Duodenal mucosa (tissue), 2 donors: ENCODE results near the gene SLITRK6.

Experiments used
- H3K27ac ChIP-seq: one replicate; pipeline ENCODE4 v1.7.0; 2013; ENCODE audit warnings: low read depth, low read length
- H3K27me3 ChIP-seq, 2 donors: one replicate each; pipeline ENCODE4 v1.7.0; 2013; ENCODE audit warnings: low read length in 2 of 2, control low read depth in 1 of 2; ENCODE audit not compliant: insufficient read depth in 2 of 2, control insufficient read depth in 1 of 2
- H3K36me3 ChIP-seq, 2 donors: one replicate each; pipeline ENCODE4 v1.7.0; 2013; ENCODE audit warnings: low read length in 2 of 2, control low read depth in 1 of 2; ENCODE audit not compliant: insufficient read depth in 2 of 2, control insufficient read depth in 1 of 2
- H3K4me1 ChIP-seq, 2 donors: one replicate each; pipeline ENCODE4 v1.7.0; 2013; ENCODE audit warnings: low read length in 2 of 2, control low read depth in 1 of 2; ENCODE audit not compliant: insufficient read depth in 2 of 2, control insufficient read depth in 1 of 2
- H3K4me3 ChIP-seq, 2 donors: one replicate each; pipeline ENCODE4 v1.7.0; 2013; ENCODE audit warnings: low read length in 2 of 2, low read depth in 1 of 2
- H3K9ac ChIP-seq, 2 donors: one replicate each; pipeline ENCODE4 v1.7.0; 2013; ENCODE audit warnings: low read length in 2 of 2, low read depth in 1 of 2
- H3K9me3 ChIP-seq, 2 donors: one replicate each; pipeline ENCODE4 v1.7.0; 2013; ENCODE audit warnings: low read length in 2 of 2, control low read depth in 1 of 2; ENCODE audit not compliant: control insufficient read depth in 1 of 2

Gene SLITRK6

GRCh38 chr13:85799097-85799582 is at the start of gene SLITRK6:
Gene SLITRK6 (minus strand): TSS chr13:85799419. CDS start chr13:85796508, 2,911 bp downstream.
- Histone ChIP-seq H3K9ac (no peak within 1 kb of the TSS), H3K4me3 (peak within 1 kb of the TSS; percentile 36 to 46), H3K4me1 (no peaks in the 10 kb centered on the region), H3K9me3 (no peaks in the 10 kb centered on the region), H3K27ac (no peak within 1 kb of the TSS), H3K27me3 (no peaks in the 10 kb centered on the region), H3K36me3 (no peaks in the 10 kb centered on the region)

- H3K4me1 ChIP-seq = no peaks in the 10 kb centered on the region
- H3K4me3 ChIP-seq = no peak overlapping the region
- peaks cover 0 to 5% of the 10 kb centered on the region in 2 donors for H3K9me3 ChIP-seq
- H3K27me3 ChIP-seq = no peaks in the 10 kb centered on the region
- H3K9ac ChIP-seq = no peak overlapping the region
- H3K36me3 ChIP-seq = no peaks in the 10 kb centered on the region
- H3K27ac ChIP-seq = no peak overlapping the region
These were observed 47.8 kb upstream of the SLITRK6 start for GRCh38 chr13:85847012-85847411.

GRCh38 chr13:85841427-85841826 is 42.2 kb upstream of the SLITRK6 start:
- H3K9ac ChIP-seq = no peak overlapping the region
- no peak overlapping the region for H3K27ac ChIP-seq
- H3K27me3 ChIP-seq = no peaks in the 10 kb centered on the region
- no peak overlapping the region for H3K4me3 ChIP-seq
- H3K9me3 ChIP-seq = no peaks in the 10 kb centered on the region
- H3K36me3 ChIP-seq = no peaks in the 10 kb centered on the region
- H3K4me1 ChIP-seq = no peaks in the 10 kb centered on the region

GRCh38 chr13:85833921-85834320 is 34.7 kb upstream of the SLITRK6 start:
- H3K27me3 ChIP-seq = no peaks in the 10 kb centered on the region
- H3K9me3 ChIP-seq = no peaks in the 10 kb centered on the region
- H3K36me3 ChIP-seq = no peaks in the 10 kb centered on the region
- no peaks in the 10 kb centered on the region for H3K4me1 ChIP-seq
- no peak overlapping the region for H3K4me3 ChIP-seq
- no peak overlapping the region for H3K27ac ChIP-seq
- no peak overlapping the region for H3K9ac ChIP-seq

GRCh38 chr13:85828094-85828684 is 29.0 kb upstream of the SLITRK6 start:
- no peaks in the 10 kb centered on the region for H3K36me3 ChIP-seq
- no peaks in the 10 kb centered on the region for H3K27me3 ChIP-seq
- H3K4me3 ChIP-seq = no peak overlapping the region

GRCh38 chr13:85825454-85825853 is 26.2 kb upstream of the SLITRK6 start:
- Histone ChIP-seq H3K9me3 (no peaks in the 10 kb centered on the region), H3K9ac (no peak overlapping the region), H3K27ac (no peak overlapping the region), H3K4me3 (no peak overlapping the region), H3K36me3 (no peaks in the 10 kb centered on the region), H3K4me1 (no peaks in the 10 kb centered on the region), H3K27me3 (no peaks in the 10 kb centered on the region)

More at GRCh38 chr13:85828094-85828684, 29.0 kb upstream of the SLITRK6 start:
- Histone ChIP-seq H3K9ac (no peak overlapping the region), H3K4me1 (no peaks in the 10 kb centered on the region), H3K9me3 (no peaks in the 10 kb centered on the region), H3K27ac (no peak overlapping the region)

GRCh38 chr13:85823832-85824231 is 24.6 kb upstream of the SLITRK6 start:
- H3K4me3 ChIP-seq = no peak overlapping the region
- H3K9me3 ChIP-seq = no peaks in the 10 kb centered on the region
- no peaks in the 10 kb centered on the region for H3K4me1 ChIP-seq
- no peak overlapping the region for H3K9ac ChIP-seq
- H3K27ac ChIP-seq = no peak overlapping the region
- H3K36me3 ChIP-seq = no peaks in the 10 kb centered on the region
- H3K27me3 ChIP-seq = no peaks in the 10 kb centered on the region

GRCh38 chr13:85819513-85819912 is 20.3 kb upstream of the SLITRK6 start:
- no peak overlapping the region for H3K27ac ChIP-seq
- H3K27me3 ChIP-seq = no peaks in the 10 kb centered on the region
- H3K4me1 ChIP-seq = no peaks in the 10 kb centered on the region
- H3K4me3 ChIP-seq = no peak overlapping the region
- no peak overlapping the region for H3K9ac ChIP-seq
- H3K9me3 ChIP-seq = no peaks in the 10 kb centered on the region
- no peaks in the 10 kb centered on the region for H3K36me3 ChIP-seq

GRCh38 chr13:85816413-85816812 is 17.2 kb upstream of the SLITRK6 start:
- H3K4me3 ChIP-seq = no peak overlapping the region
- no peaks in the 10 kb centered on the region for H3K9me3 ChIP-seq
- H3K9ac ChIP-seq = no peak overlapping the region

GRCh38 chr13:85812282-85812681 is 13.1 kb upstream of the SLITRK6 start:
- no peaks in the 10 kb centered on the region for H3K27me3 ChIP-seq
- H3K27ac ChIP-seq = no peak overlapping the region
- no peaks in the 10 kb centered on the region for H3K9me3 ChIP-seq
- no peaks in the 10 kb centered on the region for H3K36me3 ChIP-seq
- no peak overlapping the region for H3K9ac ChIP-seq
- no peak overlapping the region for H3K4me3 ChIP-seq
- no peaks in the 10 kb centered on the region for H3K4me1 ChIP-seq

More at GRCh38 chr13:85816413-85816812, 17.2 kb upstream of the SLITRK6 start:
- Histone ChIP-seq H3K27ac (no peak overlapping the region), H3K4me1 (no peaks in the 10 kb centered on the region), H3K36me3 (no peaks in the 10 kb centered on the region), H3K27me3 (no peaks in the 10 kb centered on the region)
